Measurements from ENCODE around the gene FAM98A.

FAM98A gene

GRCh38 chr2:33599175-33599942 is at the start of gene FAM98A:
Gene FAM98A (minus strand): TSS chr2:33599299. CDS start chr2:33599221, 78 bp downstream.
- H3K4me1 ChIP-seq (ENCODE audit: insufficient read depth, low read length) = peaks cover 22% of the 10 kb centered on the region
- H3K4me3 ChIP-seq (ENCODE audit: low read depth in 1 of 2, low read length in 2 of 2) = peak within 1 kb of the TSS; percentile 78 to 98
- H3K27ac ChIP-seq (ENCODE audit: low read depth, low read length) = peak within 1 kb of the TSS; percentile 43
- H3K9me3 ChIP-seq (ENCODE audit: low read length) = no peaks in the 10 kb centered on the region
- H3K27me3 ChIP-seq (ENCODE audit: control insufficient read depth in 1 of 2, insufficient read depth in 2 of 2, low read length in 2 of 2) = no peaks in the 10 kb centered on the region
- H3K36me3 ChIP-seq (ENCODE audit: insufficient read depth, low read length) = peaks cover 4% of the 10 kb centered on the region
- H3K9ac ChIP-seq (ENCODE audit: low read length) = peak within 1 kb of the TSS; percentile 68

- no peaks in the 10 kb centered on the region for H3K4me1 ChIP-seq (ENCODE audit: insufficient read depth, low read length)
Measured at GRCh38 chr2:33645861-33646260, 46.8 kb upstream of the FAM98A start.

GRCh38 chr2:33644215-33644614 is 45.1 kb upstream of the FAM98A start:
- Histone ChIP-seq H3K27ac (ENCODE audit: low read depth, low read length) (no peak overlapping the region), H3K9me3 (ENCODE audit: low read length) (no peaks in the 10 kb centered on the region), H3K9ac (ENCODE audit: low read length) (no peak overlapping the region), H3K36me3 (ENCODE audit: insufficient read depth, low read length) (no peaks in the 10 kb centered on the region), H3K4me3 (ENCODE audit: low read depth in 1 of 2, low read length in 2 of 2) (no peak overlapping the region), H3K27me3 (ENCODE audit: control insufficient read depth in 1 of 2, insufficient read depth in 2 of 2, low read length in 2 of 2) (no peaks in the 10 kb centered on the region), H3K4me1 (ENCODE audit: insufficient read depth, low read length) (no peaks in the 10 kb centered on the region)

More at GRCh38 chr2:33645861-33646260, 46.8 kb upstream of the FAM98A start:
- Histone ChIP-seq H3K4me3 (ENCODE audit: low read depth in 1 of 2, low read length in 2 of 2) (no peak overlapping the region), H3K9ac (ENCODE audit: low read length) (no peak overlapping the region), H3K9me3 (ENCODE audit: low read length) (no peaks in the 10 kb centered on the region), H3K27me3 (ENCODE audit: control insufficient read depth in 1 of 2, insufficient read depth in 2 of 2, low read length in 2 of 2) (no peaks in the 10 kb centered on the region), H3K36me3 (ENCODE audit: insufficient read depth, low read length) (no peaks in the 10 kb centered on the region), H3K27ac (ENCODE audit: low read depth, low read length) (no peak overlapping the region)

DNA sequence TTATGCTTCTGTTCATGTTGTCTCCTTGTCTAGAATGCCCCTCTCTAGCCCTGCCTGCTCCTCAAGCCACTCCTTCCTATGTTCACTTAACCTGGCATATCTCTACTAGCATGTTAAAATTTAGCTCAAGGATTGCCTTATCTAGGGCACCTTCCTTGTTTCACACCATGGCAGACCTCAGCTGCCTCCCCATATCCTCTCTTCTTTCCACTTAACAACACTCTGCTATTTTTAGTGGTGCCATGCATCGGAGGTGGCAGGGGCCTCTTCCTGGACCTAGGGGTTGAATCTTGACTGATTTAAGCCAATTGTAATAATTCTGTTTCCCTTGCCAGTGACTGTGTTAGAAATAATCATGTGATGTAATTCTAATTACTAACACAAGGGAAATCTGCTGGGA is 36.9 kb upstream of the FAM98A start:
- Histone ChIP-seq H3K4me1 (ENCODE audit: insufficient read depth, low read length) (no peaks in the 10 kb centered on the region), H3K36me3 (ENCODE audit: insufficient read depth, low read length) (no peaks in the 10 kb centered on the region), H3K4me3 (ENCODE audit: low read depth in 1 of 2, low read length in 2 of 2) (no peak overlapping the region), H3K9ac (ENCODE audit: low read length) (no peak overlapping the region), H3K27ac (ENCODE audit: low read depth, low read length) (no peak overlapping the region), H3K9me3 (ENCODE audit: low read length) (no peaks in the 10 kb centered on the region), H3K27me3 (ENCODE audit: control insufficient read depth in 1 of 2, insufficient read depth in 2 of 2, low read length in 2 of 2) (no peaks in the 10 kb centered on the region)

DNA sequence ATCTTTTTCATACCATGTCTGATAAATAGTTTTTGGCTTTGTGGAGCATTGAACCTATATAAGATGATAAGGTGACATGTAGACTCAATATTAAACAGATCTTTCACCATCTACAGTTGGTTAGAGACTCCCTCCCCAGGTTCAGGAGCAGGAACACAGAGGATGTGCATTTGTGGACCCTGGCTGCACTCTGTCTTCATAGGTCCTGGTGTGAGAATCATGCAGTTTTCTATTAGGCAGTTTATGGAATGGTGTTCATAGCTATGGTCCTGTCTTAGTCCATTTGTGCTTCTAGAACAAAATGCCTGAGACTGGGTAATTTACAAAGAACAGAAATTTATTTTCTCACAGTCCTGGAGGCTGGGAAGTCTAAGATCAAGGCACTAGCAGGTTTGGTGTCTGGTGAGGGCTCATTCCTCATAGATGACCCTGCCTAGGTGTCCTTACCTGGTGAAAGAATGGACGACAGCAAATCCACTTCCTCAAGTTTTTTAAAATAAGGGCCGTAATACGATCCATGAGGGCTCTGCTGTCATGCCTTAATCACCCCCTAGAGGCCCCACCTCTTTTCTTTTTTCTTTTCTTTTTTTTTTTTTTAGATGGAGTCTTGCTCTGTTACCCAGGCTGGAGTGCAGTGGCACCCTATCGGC is 35.3 kb upstream of the FAM98A start:
- no peak overlapping the region for H3K27ac ChIP-seq (ENCODE audit: low read depth, low read length)
- no peaks in the 10 kb centered on the region for H3K27me3 ChIP-seq (ENCODE audit: control insufficient read depth in 1 of 2, insufficient read depth in 2 of 2, low read length in 2 of 2)
- H3K36me3 ChIP-seq (ENCODE audit: insufficient read depth, low read length) = no peaks in the 10 kb centered on the region
- no peak overlapping the region for H3K4me3 ChIP-seq (ENCODE audit: low read depth in 1 of 2, low read length in 2 of 2)
- no peaks in the 10 kb centered on the region for H3K4me1 ChIP-seq (ENCODE audit: insufficient read depth, low read length)
- no peak overlapping the region for H3K9ac ChIP-seq (ENCODE audit: low read length)
- no peaks in the 10 kb centered on the region for H3K9me3 ChIP-seq (ENCODE audit: low read length)

GRCh38 chr2:33633315-33633714 is 34.2 kb upstream of the FAM98A start:
- Histone ChIP-seq H3K9ac (ENCODE audit: low read length) (no peak overlapping the region), H3K4me1 (ENCODE audit: insufficient read depth, low read length) (no peaks in the 10 kb centered on the region), H3K36me3 (ENCODE audit: insufficient read depth, low read length) (no peaks in the 10 kb centered on the region), H3K27me3 (ENCODE audit: control insufficient read depth in 1 of 2, insufficient read depth in 2 of 2, low read length in 2 of 2) (no peaks in the 10 kb centered on the region), H3K4me3 (ENCODE audit: low read depth in 1 of 2, low read length in 2 of 2) (no peak overlapping the region), H3K27ac (ENCODE audit: low read depth, low read length) (no peak overlapping the region), H3K9me3 (ENCODE audit: low read length) (no peaks in the 10 kb centered on the region)

DNA sequence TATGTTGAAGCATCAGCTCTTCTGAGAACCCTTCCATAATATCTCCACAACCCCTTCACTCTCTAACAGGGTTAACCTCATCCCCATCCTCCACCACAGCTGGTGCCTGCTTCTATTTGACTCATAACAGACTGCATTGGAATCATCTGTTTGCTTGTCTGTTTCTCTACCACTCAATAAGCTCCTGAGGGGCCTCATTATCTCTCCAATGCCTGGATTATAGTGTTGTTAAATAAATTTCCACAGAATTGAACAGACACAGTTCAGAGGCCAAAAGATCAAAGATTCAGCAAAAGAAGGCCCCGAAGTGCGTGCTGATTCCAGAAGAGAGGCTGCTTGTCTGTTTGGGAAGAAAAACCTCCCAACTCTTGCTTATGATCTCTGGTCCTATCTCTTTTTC is 33.7 kb upstream of the FAM98A start:
- Histone ChIP-seq H3K36me3 (ENCODE audit: insufficient read depth, low read length) (no peaks in the 10 kb centered on the region), H3K9me3 (ENCODE audit: low read length) (no peaks in the 10 kb centered on the region)

GRCh38 chr2:33628031-33628827 is 29.1 kb upstream of the FAM98A start:
- Histone ChIP-seq H3K9me3 (ENCODE audit: low read length) (no peaks in the 10 kb centered on the region), H3K27me3 (ENCODE audit: control insufficient read depth in 1 of 2, insufficient read depth in 2 of 2, low read length in 2 of 2) (no peaks in the 10 kb centered on the region), H3K27ac (ENCODE audit: low read depth, low read length) (no peak overlapping the region), H3K36me3 (ENCODE audit: insufficient read depth, low read length) (no peaks in the 10 kb centered on the region), H3K4me1 (ENCODE audit: insufficient read depth, low read length) (no peaks in the 10 kb centered on the region), H3K9ac (ENCODE audit: low read length) (no peak overlapping the region), H3K4me3 (ENCODE audit: low read depth in 1 of 2, low read length in 2 of 2) (no peak overlapping the region)

More for the DNA sequence above, 33.7 kb upstream of the FAM98A start:
- no peak overlapping the region for H3K27ac ChIP-seq (ENCODE audit: low read depth, low read length)
- H3K27me3 ChIP-seq (ENCODE audit: control insufficient read depth in 1 of 2, insufficient read depth in 2 of 2, low read length in 2 of 2) = no peaks in the 10 kb centered on the region
- no peak overlapping the region for H3K9ac ChIP-seq (ENCODE audit: low read length)
- H3K4me3 ChIP-seq (ENCODE audit: low read depth in 1 of 2, low read length in 2 of 2) = no peak overlapping the region
- H3K4me1 ChIP-seq (ENCODE audit: insufficient read depth, low read length) = no peaks in the 10 kb centered on the region

DNA sequence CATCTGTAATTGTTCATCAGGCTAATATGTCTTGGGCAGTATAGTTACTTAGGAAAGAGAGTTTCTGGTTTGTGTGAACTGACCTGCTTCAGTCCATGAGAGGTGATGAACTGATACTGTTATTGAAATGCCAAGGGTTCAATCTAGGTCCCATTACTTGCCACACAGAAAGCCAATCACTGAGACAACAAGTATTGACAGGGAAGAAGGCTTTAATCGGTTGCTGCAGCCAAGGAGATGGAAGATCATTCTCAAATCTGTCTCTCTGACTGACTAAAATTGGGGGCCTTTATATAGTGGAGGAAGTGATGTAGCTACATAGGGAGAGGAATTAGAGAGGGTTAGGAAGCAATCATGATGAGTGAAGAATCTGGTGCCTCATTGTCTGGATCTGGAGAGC is 19.9 kb upstream of the FAM98A start:
- H3K4me3 ChIP-seq (ENCODE audit: low read depth in 1 of 2, low read length in 2 of 2) = no peak overlapping the region
- H3K27ac ChIP-seq (ENCODE audit: low read depth, low read length) = no peak overlapping the region
- no peaks in the 10 kb centered on the region for H3K36me3 ChIP-seq (ENCODE audit: insufficient read depth, low read length)
- H3K9me3 ChIP-seq (ENCODE audit: low read length) = no peaks in the 10 kb centered on the region
- H3K4me1 ChIP-seq (ENCODE audit: insufficient read depth, low read length) = no peaks in the 10 kb centered on the region
- no peak overlapping the region for H3K9ac ChIP-seq (ENCODE audit: low read length)
- H3K27me3 ChIP-seq (ENCODE audit: control insufficient read depth in 1 of 2, insufficient read depth in 2 of 2, low read length in 2 of 2) = no peaks in the 10 kb centered on the region

- no peak overlapping the region for H3K9ac ChIP-seq (ENCODE audit: low read length)
- H3K27me3 ChIP-seq (ENCODE audit: control insufficient read depth in 1 of 2, insufficient read depth in 2 of 2, low read length in 2 of 2) = no peaks in the 10 kb centered on the region
- no peaks in the 10 kb centered on the region for H3K9me3 ChIP-seq (ENCODE audit: low read length)
- no peak overlapping the region for H3K27ac ChIP-seq (ENCODE audit: low read depth, low read length)
- H3K36me3 ChIP-seq (ENCODE audit: insufficient read depth, low read length) = no peaks in the 10 kb centered on the region
- no peak overlapping the region for H3K4me3 ChIP-seq (ENCODE audit: low read depth in 1 of 2, low read length in 2 of 2)
- no peaks in the 10 kb centered on the region for H3K4me1 ChIP-seq (ENCODE audit: insufficient read depth, low read length)
Measured at GRCh38 chr2:33617989-33618388, 18.9 kb upstream of the FAM98A start.

DNA sequence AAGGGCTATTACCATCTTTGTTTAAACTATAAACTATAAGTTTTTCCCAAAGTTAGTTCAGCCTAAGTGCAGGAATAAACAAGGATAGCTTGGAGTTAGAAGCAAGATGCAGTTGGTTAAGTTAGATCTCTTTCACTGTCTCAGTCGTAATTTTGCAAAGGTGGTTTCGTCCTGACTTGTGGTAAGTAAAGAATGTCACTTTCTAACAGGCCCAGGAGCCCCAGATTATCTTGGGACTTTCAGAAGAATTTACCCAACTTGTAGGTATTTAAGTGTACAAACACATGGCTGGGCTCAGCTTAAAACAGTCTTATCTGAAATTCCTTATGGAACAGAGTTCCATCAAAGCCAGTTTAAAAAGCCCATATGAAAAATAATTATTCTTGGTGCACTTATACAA is 18.3 kb upstream of the FAM98A start:
- H3K4me1 ChIP-seq (ENCODE audit: insufficient read depth, low read length) = no peaks in the 10 kb centered on the region
- H3K4me3 ChIP-seq (ENCODE audit: low read depth in 1 of 2, low read length in 2 of 2) = no peak overlapping the region
- no peaks in the 10 kb centered on the region for H3K9me3 ChIP-seq (ENCODE audit: low read length)
- H3K9ac ChIP-seq (ENCODE audit: low read length) = no peak overlapping the region
- H3K36me3 ChIP-seq (ENCODE audit: insufficient read depth, low read length) = no peaks in the 10 kb centered on the region
- no peaks in the 10 kb centered on the region for H3K27me3 ChIP-seq (ENCODE audit: control insufficient read depth in 1 of 2, insufficient read depth in 2 of 2, low read length in 2 of 2)
- no peak overlapping the region for H3K27ac ChIP-seq (ENCODE audit: low read depth, low read length)

Measured in muscle layer of colon (tissue), 2 donors.